H1 (cell line): ENCODE results near the gene PMEPA1. TPM values are rescaled to one million over a fixed set of nuclear protein-coding genes. Genes with fewer than 3 reads are reported as not detected.

ENCODE experiments used
- CREB1 ChIP-seq: IDR thresholded peaks from 2 replicates; pipeline ENCODE4 v1.6.1; 2012; ENCODE audit warnings: inconsistent platforms
- GABPA ChIP-seq: IDR thresholded peaks from 2 replicates; pipeline ENCODE4 v1.6.1; 2011; ENCODE audit warnings: mild to moderate bottlenecking, low read length, moderate library complexity, borderline replicate concordance; ENCODE audit not compliant: insufficient read depth
- KDM4A ChIP-seq: IDR thresholded peaks from one replicate; pipeline ENCODE4 v1.7.1; 2012; ENCODE audit warnings: low read depth, mild to moderate bottlenecking, moderate library complexity, low read length, inconsistent platforms; ENCODE audit not compliant: severe bottlenecking
- KDM5A ChIP-seq: fragments of 200-600 bp; IDR thresholded peaks from 2 replicates; pipeline ENCODE4 v1.7.1; 2012; ENCODE audit warnings: mild to moderate bottlenecking, low read length, inconsistent platforms, mixed read lengths
- PHF8 ChIP-seq: fragments of 200-600 bp; sonication (generic); conservative IDR thresholded peaks from 2 replicates; pipeline ENCODE4 v1.7.1; 2012; ENCODE audit warnings: low read depth, mild to moderate bottlenecking, inconsistent platforms, low read length, moderate library complexity
- polyA plus RNA-seq, 7 experiments: library from polyadenylated mRNA; depleted of rRNA in 3 of 7; stranded (reverse) in 5 of 7; unstranded in 2 of 7; fragments of >200 nt in 5 of 7; fragments of 200-250 nt in 2 of 7; gene quantifications; 1 replicate in 5 of 7; 2 replicates in 1 of 7; 4 replicates in 1 of 7; pipeline versions ENCODE4 v1.2.1 to v1.2.3, GENCODE V29; 2011 to 2013; ENCODE audit warnings: missing spikeins in 2 of 7, mixed read lengths in 2 of 7
- total RNA-seq: library from RNA; stranded (reverse); fragmentation: NEBNext Ultra II Directional; extraction: Animal tissue kit (Norgen Biotek cat#: 25700); gene quantifications from 2 replicates; pipeline ENCODE4 v1.2.1, GENCODE V29; 2021
- TF ChIP-seq, protein P1 (sequence below): IDR thresholded peaks from 2 replicates; pipeline ENCODE4 v1.6.1; 2012; ENCODE audit warnings: inconsistent platforms

The PMEPA1 gene
- total and polyA plus RNA-seq, 2 of the 8 experiments (the other 6 are each of a cell fraction or from before 2014, with no cell fraction given): 12.7 to 20.5 TPM

DNA sequence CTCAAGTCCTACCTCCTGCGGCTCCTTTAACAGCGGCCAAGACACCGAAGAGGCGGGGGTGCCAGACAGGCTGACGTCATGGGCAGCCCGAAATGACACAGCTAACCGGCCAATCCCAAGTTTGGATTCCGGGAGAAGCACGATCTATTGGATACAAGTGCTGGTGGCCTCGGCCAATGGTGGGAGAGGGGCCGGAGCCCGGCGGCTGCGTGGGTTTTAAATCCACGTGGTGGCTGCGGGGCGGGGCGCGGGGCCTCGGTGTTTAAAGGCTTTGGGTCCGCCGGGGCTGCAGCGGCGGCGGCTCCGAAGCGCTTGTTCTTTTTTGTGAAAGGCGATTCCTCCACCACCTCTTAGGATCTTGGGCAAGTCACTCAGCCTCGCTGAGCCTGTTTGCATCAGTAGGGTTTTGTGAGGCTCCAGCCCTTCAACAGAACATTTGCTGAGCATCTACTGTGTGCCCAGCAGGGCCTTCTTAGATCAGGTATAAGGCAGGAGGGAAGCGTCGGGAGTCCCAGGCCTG lies 8.7 kb upstream of the PMEPA1 start (continued):
- TF ChIP-seq KDM5A: no peak
- TF ChIP-seq PHF8: 0 out of 2 replicates have a peak, but pooled peaks have one; percentile 19
- TF ChIP-seq, protein P1, sequence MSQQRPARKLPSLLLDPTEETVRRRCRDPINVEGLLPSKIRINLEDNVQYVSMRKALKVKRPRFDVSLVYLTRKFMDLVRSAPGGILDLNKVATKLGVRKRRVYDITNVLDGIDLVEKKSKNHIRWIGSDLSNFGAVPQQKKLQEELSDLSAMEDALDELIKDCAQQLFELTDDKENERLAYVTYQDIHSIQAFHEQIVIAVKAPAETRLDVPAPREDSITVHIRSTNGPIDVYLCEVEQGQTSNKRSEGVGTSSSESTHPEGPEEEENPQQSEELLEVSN: peak; percentile 88
- TF ChIP-seq GABPA: no peak
- TF ChIP-seq KDM4A: peak; percentile 70
- TF ChIP-seq CREB1: peak; percentile 90
